HEK293 (cell line): ENCODE measurements around the gene SPEF1.

ENCODE experiments used
- CTCF ChIP-seq: fragments of 450-650 bp; formaldehyde crosslinking; IDR thresholded peaks from 2 replicates; pipeline ENCODE4 v1.5.1; 2016; ENCODE audit warnings: missing biosample characterization, missing genetic modification characterization
- GLIS1 ChIP-seq: fragments of 450-650 bp; formaldehyde crosslinking; IDR thresholded peaks from 2 replicates; pipeline ENCODE4 v1.5.1; 2016; ENCODE audit warnings: missing biosample characterization, missing genetic modification characterization
- ZNF530 ChIP-seq: fragments of 450-650 bp; formaldehyde crosslinking; IDR thresholded peaks from 2 replicates; pipeline ENCODE4 v1.5.1; 2016; ENCODE audit warnings: low read depth, missing biosample characterization, missing genetic modification characterization
- ZSCAN30 ChIP-seq: fragments of 450-650 bp; IDR thresholded peaks from 2 replicates; pipeline ENCODE4 v1.5.1; 2018; ENCODE audit warnings: missing biosample characterization, mild to moderate bottlenecking, missing genetic modification characterization, moderate library complexity
- TF ChIP-seq, protein P1 (sequence below): fragments of 450-650 bp; formaldehyde crosslinking; IDR thresholded peaks from 2 replicates; pipeline ENCODE4 v1.5.1; 2017; ENCODE audit warnings: missing biosample characterization, missing genetic modification characterization
- TF ChIP-seq, protein P2 (sequence below): fragments of 450-650 bp; formaldehyde crosslinking; IDR thresholded peaks from 2 replicates; pipeline ENCODE4 v1.5.1; 2016; ENCODE audit warnings: missing biosample characterization, missing genetic modification characterization
- TF ChIP-seq, protein P3 (sequence below): fragments of 450-650 bp; formaldehyde crosslinking; IDR thresholded peaks from 2 replicates; pipeline ENCODE4 v1.5.1; 2016; ENCODE audit warnings: missing biosample characterization, missing genetic modification characterization

- TF ChIP-seq, protein P1, sequence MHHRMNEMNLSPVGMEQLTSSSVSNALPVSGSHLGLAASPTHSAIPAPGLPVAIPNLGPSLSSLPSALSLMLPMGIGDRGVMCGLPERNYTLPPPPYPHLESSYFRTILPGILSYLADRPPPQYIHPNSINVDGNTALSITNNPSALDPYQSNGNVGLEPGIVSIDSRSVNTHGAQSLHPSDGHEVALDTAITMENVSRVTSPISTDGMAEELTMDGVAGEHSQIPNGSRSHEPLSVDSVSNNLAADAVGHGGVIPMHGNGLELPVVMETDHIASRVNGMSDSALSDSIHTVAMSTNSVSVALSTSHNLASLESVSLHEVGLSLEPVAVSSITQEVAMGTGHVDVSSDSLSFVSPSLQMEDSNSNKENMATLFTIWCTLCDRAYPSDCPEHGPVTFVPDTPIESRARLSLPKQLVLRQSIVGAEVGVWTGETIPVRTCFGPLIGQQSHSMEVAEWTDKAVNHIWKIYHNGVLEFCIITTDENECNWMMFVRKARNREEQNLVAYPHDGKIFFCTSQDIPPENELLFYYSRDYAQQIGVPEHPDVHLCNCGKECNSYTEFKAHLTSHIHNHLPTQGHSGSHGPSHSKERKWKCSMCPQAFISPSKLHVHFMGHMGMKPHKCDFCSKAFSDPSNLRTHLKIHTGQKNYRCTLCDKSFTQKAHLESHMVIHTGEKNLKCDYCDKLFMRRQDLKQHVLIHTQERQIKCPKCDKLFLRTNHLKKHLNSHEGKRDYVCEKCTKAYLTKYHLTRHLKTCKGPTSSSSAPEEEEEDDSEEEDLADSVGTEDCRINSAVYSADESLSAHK (tag by site-specific recombination) = no peak
- no peak for TF ChIP-seq GLIS1
- no peak for TF ChIP-seq CTCF (tag by site-specific recombination)
- TF ChIP-seq, protein P2, sequence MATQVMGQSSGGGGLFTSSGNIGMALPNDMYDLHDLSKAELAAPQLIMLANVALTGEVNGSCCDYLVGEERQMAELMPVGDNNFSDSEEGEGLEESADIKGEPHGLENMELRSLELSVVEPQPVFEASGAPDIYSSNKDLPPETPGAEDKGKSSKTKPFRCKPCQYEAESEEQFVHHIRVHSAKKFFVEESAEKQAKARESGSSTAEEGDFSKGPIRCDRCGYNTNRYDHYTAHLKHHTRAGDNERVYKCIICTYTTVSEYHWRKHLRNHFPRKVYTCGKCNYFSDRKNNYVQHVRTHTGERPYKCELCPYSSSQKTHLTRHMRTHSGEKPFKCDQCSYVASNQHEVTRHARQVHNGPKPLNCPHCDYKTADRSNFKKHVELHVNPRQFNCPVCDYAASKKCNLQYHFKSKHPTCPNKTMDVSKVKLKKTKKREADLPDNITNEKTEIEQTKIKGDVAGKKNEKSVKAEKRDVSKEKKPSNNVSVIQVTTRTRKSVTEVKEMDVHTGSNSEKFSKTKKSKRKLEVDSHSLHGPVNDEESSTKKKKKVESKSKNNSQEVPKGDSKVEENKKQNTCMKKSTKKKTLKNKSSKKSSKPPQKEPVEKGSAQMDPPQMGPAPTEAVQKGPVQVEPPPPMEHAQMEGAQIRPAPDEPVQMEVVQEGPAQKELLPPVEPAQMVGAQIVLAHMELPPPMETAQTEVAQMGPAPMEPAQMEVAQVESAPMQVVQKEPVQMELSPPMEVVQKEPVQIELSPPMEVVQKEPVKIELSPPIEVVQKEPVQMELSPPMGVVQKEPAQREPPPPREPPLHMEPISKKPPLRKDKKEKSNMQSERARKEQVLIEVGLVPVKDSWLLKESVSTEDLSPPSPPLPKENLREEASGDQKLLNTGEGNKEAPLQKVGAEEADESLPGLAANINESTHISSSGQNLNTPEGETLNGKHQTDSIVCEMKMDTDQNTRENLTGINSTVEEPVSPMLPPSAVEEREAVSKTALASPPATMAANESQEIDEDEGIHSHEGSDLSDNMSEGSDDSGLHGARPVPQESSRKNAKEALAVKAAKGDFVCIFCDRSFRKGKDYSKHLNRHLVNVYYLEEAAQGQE (tag by site-specific recombination) = no peak
- TF ChIP-seq ZSCAN30 (tag by site-specific recombination) = no peak
- TF ChIP-seq, protein P3, sequence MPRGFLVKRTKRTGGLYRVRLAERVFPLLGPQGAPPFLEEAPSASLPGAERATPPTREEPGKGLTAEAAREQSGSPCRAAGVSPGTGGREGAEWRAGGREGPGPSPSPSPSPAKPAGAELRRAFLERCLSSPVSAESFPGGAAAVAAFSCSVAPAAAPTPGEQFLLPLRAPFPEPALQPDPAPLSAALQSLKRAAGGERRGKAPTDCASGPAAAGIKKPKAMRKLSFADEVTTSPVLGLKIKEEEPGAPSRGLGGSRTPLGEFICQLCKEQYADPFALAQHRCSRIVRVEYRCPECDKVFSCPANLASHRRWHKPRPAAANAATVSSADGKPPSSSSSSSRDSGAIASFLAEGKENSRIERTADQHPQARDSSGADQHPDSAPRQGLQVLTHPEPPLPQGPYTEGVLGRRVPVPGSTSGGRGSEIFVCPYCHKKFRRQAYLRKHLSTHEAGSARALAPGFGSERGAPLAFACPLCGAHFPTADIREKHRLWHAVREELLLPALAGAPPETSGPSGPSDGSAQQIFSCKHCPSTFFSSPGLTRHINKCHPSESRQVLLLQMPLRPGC (tag by site-specific recombination) = no peak
- TF ChIP-seq ZNF530 (tag by site-specific recombination) = no peak
Measured at GRCh38 chr20:3731944-3732326, 49.3 kb downstream of the SPEF1 start.
